HG03571 (cell line): Measurements from ENCODE around the gene UGT1A4.

ENCODE experiments used
- ATAC-seq: cut with Tn5 transposase; IDR thresholded peaks from one replicate; pipeline ENCODE4 v1.9.1; 2021; ENCODE audit not compliant: unreplicated experiment

UGT1A4 gene

GRCh38 chr2:233779722-233780121 is 61.2 kb downstream of the UGT1A4 start:
- ATAC-seq, result no peak

GRCh38 chr2:233780771-233781170 is 62.2 kb downstream of the UGT1A4 start:
- ATAC-seq, result no peak

- no peak for ATAC-seq
Measured at GRCh38 chr2:233789554-233789953, 71.0 kb downstream of the UGT1A4 start.

- no peak for ATAC-seq
Measured at GRCh38 chr2:233791151-233791882, 72.8 kb downstream of the UGT1A4 start.

GRCh38 chr2:233791883-233792329 is 73.4 kb downstream of the UGT1A4 start:
- ATAC-seq, result no peak

- no peak for ATAC-seq
Measured at GRCh38 chr2:233792720-233793119, 74.2 kb downstream of the UGT1A4 start.

GRCh38 chr2:233793465-233794127 is 75.1 kb downstream of the UGT1A4 start:
- no peak for ATAC-seq

GRCh38 chr2:233794128-233794658 is 75.7 kb downstream of the UGT1A4 start:
- ATAC-seq, result no peak

GRCh38 chr2:233795735-233796171 is 77.2 kb downstream of the UGT1A4 start:
- no peak for ATAC-seq

GRCh38 chr2:233796254-233796653 is 77.7 kb downstream of the UGT1A4 start:
- ATAC-seq, result no peak

GRCh38 chr2:233798335-233799086 is 80.0 kb downstream of the UGT1A4 start:
- ATAC-seq, result no peak

GRCh38 chr2:233799087-233799665 is 80.6 kb downstream of the UGT1A4 start:
- no peak for ATAC-seq

- ATAC-seq, result no peak
Measured at GRCh38 chr2:233799716-233800115, 81.2 kb downstream of the UGT1A4 start.

- no peak for ATAC-seq
Measured at GRCh38 chr2:233800208-233800607, 81.7 kb downstream of the UGT1A4 start.

- no peak for ATAC-seq
Measured at GRCh38 chr2:233801357-233802131, 83.0 kb downstream of the UGT1A4 start.

- ATAC-seq, result no peak
Measured at GRCh38 chr2:233802132-233802815, 83.7 kb downstream of the UGT1A4 start.

GRCh38 chr2:233803292-233803911 is 84.9 kb downstream of the UGT1A4 start:
- no peak for ATAC-seq

GRCh38 chr2:233803994-233804393 is 85.5 kb downstream of the UGT1A4 start:
- no peak for ATAC-seq

- ATAC-seq, result no peak
Measured at GRCh38 chr2:233807215-233807865, 88.8 kb downstream of the UGT1A4 start.
